ENCODE results near the gene LGALS16.
"Not testable (repeated sequence)": the region's sequence is repeated elsewhere in the genome, so short reads cannot be mapped to it uniquely, and the experiment has no call there.

The LGALS16 gene

DNA sequence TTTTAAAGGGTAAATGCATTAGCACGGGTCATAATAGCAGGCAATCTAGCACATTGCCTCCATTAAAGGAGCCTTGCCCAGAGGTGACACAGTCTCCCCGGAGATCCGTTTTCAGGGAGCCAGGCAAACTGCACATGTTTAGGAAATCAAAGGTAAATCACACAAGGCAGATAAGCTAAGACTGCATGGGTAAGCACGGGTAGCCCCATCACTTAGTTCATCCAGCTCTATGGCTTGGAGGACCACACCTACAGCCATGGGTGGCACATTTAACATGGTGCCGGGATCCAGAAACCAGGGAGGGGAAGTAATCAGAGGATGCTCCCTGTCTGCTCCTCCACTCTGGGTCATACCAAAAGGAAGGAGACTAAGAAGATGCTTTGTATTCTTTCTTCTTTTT is 16.8 kb downstream of the LGALS16 start:
- Histone ChIP-seq H3K4me1 (ENCODE audit: insufficient read depth, low read length, poor library complexity, severe bottlenecking) (no peaks in the 10 kb centered on the region), H3K27me3 (ENCODE audit: insufficient read depth, low read length, poor library complexity, severe bottlenecking) (no peaks in the 10 kb centered on the region), H3K9me3 (ENCODE audit: insufficient read depth, low read depth, low read length) (no peaks in the 10 kb centered on the region), H4K20me1 (ENCODE audit: insufficient read depth, low read length, poor library complexity, severe bottlenecking) (no peaks in the 10 kb centered on the region), H3F3A (ENCODE audit: low read depth) (no peaks in the 10 kb centered on the region), H3K79me2 (ENCODE audit: insufficient read depth, low read length) (no peaks in the 10 kb centered on the region), H3K4me3 (ENCODE audit: low read length, poor library complexity, severe bottlenecking) (no peak overlapping the region), H3K9ac (ENCODE audit: low read depth, low read length, poor library complexity, severe bottlenecking) (no peak overlapping the region), H3K36me3 (ENCODE audit: insufficient read depth, low read length) (no peaks in the 10 kb centered on the region), H3K9me2 (replicated peaks; ENCODE audit: low read depth, low read length) (no peaks in the 10 kb centered on the region), H3K4me2 (ENCODE audit: low read depth, low read length, poor library complexity, severe bottlenecking) (no peak overlapping the region), H2AFZ (ENCODE audit: low read length) (peak overlapping the region; percentile 49; the same call in 1 of the 2 replicates)
- TF ChIP-seq EZH2phosphoT487 (IDR thresholded peaks at IDR 0.05; ENCODE audit: borderline replicate concordance): no peak
- TF ChIP-seq, protein P1, sequence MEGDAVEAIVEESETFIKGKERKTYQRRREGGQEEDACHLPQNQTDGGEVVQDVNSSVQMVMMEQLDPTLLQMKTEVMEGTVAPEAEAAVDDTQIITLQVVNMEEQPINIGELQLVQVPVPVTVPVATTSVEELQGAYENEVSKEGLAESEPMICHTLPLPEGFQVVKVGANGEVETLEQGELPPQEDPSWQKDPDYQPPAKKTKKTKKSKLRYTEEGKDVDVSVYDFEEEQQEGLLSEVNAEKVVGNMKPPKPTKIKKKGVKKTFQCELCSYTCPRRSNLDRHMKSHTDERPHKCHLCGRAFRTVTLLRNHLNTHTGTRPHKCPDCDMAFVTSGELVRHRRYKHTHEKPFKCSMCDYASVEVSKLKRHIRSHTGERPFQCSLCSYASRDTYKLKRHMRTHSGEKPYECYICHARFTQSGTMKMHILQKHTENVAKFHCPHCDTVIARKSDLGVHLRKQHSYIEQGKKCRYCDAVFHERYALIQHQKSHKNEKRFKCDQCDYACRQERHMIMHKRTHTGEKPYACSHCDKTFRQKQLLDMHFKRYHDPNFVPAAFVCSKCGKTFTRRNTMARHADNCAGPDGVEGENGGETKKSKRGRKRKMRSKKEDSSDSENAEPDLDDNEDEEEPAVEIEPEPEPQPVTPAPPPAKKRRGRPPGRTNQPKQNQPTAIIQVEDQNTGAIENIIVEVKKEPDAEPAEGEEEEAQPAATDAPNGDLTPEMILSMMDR (conservative IDR thresholded peaks at IDR 0.05; ENCODE audit: low read length): no peak

DNA sequence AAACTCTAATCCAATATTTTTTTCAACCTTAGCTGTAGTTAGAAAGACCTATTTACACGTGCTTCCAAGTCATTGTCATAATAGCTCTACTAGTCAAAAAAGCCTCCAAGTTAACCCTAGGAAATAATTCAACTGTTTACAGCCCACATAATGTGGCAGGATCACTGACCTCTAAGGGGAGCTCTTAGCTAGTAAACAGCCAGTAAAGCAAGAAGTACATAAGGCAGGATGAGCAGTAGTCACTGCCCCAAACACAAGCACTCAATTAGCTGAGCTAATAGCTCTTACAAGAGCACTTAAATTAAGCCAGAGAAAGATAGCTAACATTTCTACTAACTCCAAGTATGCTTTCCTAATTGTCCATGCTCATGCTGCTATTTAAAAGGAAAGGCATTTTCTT is 18.1 kb downstream of the LGALS16 start:
- not testable (repeated sequence) for H3K36me3 ChIP-seq (ENCODE audit: insufficient read depth, low read length); H3K4me3 ChIP-seq (ENCODE audit: low read length, poor library complexity, severe bottlenecking); H3K9me2 ChIP-seq (replicated peaks; ENCODE audit: low read depth, low read length); H3K27me3 ChIP-seq (ENCODE audit: insufficient read depth, low read length, poor library complexity, severe bottlenecking); H3K79me2 ChIP-seq (ENCODE audit: insufficient read depth, low read length); H3K4me1 ChIP-seq (ENCODE audit: insufficient read depth, low read length, poor library complexity, severe bottlenecking); H3K4me2 ChIP-seq (ENCODE audit: low read depth, low read length, poor library complexity, severe bottlenecking); H3F3A ChIP-seq (ENCODE audit: low read depth); H4K20me1 ChIP-seq (ENCODE audit: insufficient read depth, low read length, poor library complexity, severe bottlenecking); H2AFZ ChIP-seq (ENCODE audit: low read length); H3K9ac ChIP-seq (ENCODE audit: low read depth, low read length, poor library complexity, severe bottlenecking); H3K9me3 ChIP-seq (ENCODE audit: insufficient read depth, low read depth, low read length)
- TF ChIP-seq, protein P1 (conservative IDR thresholded peaks at IDR 0.05; ENCODE audit: low read length): peak; percentile 28

DNA sequence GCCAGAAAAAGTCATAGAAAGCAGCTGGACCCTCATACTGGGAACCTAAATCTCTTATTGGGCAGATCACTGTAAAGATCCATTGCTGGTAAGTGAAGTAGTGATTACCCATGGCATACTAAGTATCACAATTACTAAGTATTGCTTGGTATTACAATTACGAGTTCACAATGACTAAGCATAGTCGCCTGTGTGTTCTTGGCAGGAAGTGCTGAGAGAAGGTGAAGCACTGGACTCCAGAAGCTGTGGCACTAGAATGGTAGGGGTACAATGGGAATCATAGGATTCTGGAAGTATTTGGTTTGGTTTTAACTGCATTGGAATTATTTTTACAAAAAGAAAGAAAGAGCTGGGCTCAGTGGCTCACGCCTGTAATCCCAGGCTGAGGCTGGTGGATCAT is 20.3 kb downstream of the LGALS16 start:
- Histone ChIP-seq H3K4me3 (ENCODE audit: low read length, poor library complexity, severe bottlenecking) (no peak overlapping the region), H3K36me3 (ENCODE audit: insufficient read depth, low read length) (no peaks in the 10 kb centered on the region), H3K9ac (ENCODE audit: low read depth, low read length, poor library complexity, severe bottlenecking) (no peak overlapping the region), H3K9me2 (replicated peaks; ENCODE audit: low read depth, low read length) (no peaks in the 10 kb centered on the region), H3K79me2 (ENCODE audit: insufficient read depth, low read length) (no peaks in the 10 kb centered on the region), H3K4me1 (ENCODE audit: insufficient read depth, low read length, poor library complexity, severe bottlenecking) (no peaks in the 10 kb centered on the region), H3F3A (ENCODE audit: low read depth) (no peaks in the 10 kb centered on the region), H3K4me2 (ENCODE audit: low read depth, low read length, poor library complexity, severe bottlenecking) (no peak overlapping the region), H3K9me3 (ENCODE audit: insufficient read depth, low read depth, low read length) (no peaks in the 10 kb centered on the region), H3K27me3 (ENCODE audit: insufficient read depth, low read length, poor library complexity, severe bottlenecking) (no peaks in the 10 kb centered on the region), H2AFZ (ENCODE audit: low read length) (no peak overlapping the region), H4K20me1 (ENCODE audit: insufficient read depth, low read length, poor library complexity, severe bottlenecking) (no peaks in the 10 kb centered on the region)
- no peak for TF ChIP-seq EZH2phosphoT487 (IDR thresholded peaks at IDR 0.05; ENCODE audit: borderline replicate concordance)
- TF ChIP-seq, protein P1 (conservative IDR thresholded peaks at IDR 0.05; ENCODE audit: low read length): no peak

Data from Loucy (cell line).